ENCODE data around the gene KCNJ9.

GRCh38 chr1:160096274-160097116 is 15.2 kb downstream of the KCNJ9 start:
- no peak for TF ChIP-seq CTCF (IDR thresholded peaks at IDR 0.05 in 2 of 3, conservative IDR thresholded peaks at IDR 0.05 in 1 of 3; ENCODE audit: borderline replicate concordance in 1 of 3, insufficient read depth in 1 of 3, low read depth in 2 of 3, low read length in 2 of 3)
- TF ChIP-seq FOSL1 (IDR thresholded peaks at IDR 0.05; ENCODE audit: low read depth): no peak
- no peak for TF ChIP-seq RAD21 (IDR thresholded peaks at IDR 0.05; ENCODE audit: low read depth)
- no peak for TF ChIP-seq POLR2A (IDR thresholded peaks at IDR 0.05; ENCODE audit: borderline replicate concordance, extremely low read depth, insufficient read depth, insufficient read length)
- TF ChIP-seq EZH2 (IDR thresholded peaks at IDR 0.05): no peak
